Esophagus muscularis mucosa (tissue), 4 donors: ENCODE data around the gene ARL13B. TPM values are rescaled to one million over a fixed set of nuclear protein-coding genes. Genes with fewer than 3 reads are reported as not detected.

Source experiments
- DNase-seq: peaks from one replicate; pipeline ENCODE4 v3.0.0-alpha.2; 2017; ENCODE audit errors: extremely low spot score
- H3K27ac ChIP-seq, 4 donors: fragments of 200-600 bp; sonication (generic); replicated peaks in 1 of 4; 1 replicate in 3 of 4; 2 replicates in 1 of 4; pipeline ENCODE4 v1.5.1; 2016 to 2019; ENCODE audit warnings: mild to moderate bottlenecking in 1 of 4
- H3K27me3 ChIP-seq, 4 donors: fragments of 200-600 bp; sonication (generic); one replicate each; pipeline versions ENCODE4 v1.5.1 to v1.6.0; 2016 to 2019
- H3K36me3 ChIP-seq, 4 donors: fragments of 200-600 bp; sonication (generic); one replicate each; pipeline ENCODE4 v1.5.1; 2016 to 2019
- H3K4me1 ChIP-seq, 4 donors: fragments of 200-600 bp; sonication (generic); one replicate each; pipeline ENCODE4 v1.5.1; 2016 to 2019
- H3K4me3 ChIP-seq, 4 donors: fragments of 200-600 bp; sonication (generic); 1 replicate in 2 of 4; 2 replicates in 2 of 4; pipeline ENCODE4 v1.5.1; 2016 to 2019; ENCODE audit warnings: mild to moderate bottlenecking in 4 of 4, moderate library complexity in 1 of 4
- H3K9me3 ChIP-seq, 4 donors: fragments of 200-600 bp; sonication (generic); 1 replicate in 3 of 4; 2 replicates in 1 of 4; pipeline ENCODE4 v1.5.1; 2016 to 2019
- EP300 ChIP-seq: sonication (generic); formaldehyde crosslinking; IDR thresholded peaks from one replicate; pipeline ENCODE4 v1.6.1; 2017; ENCODE audit warnings: antibody characterized with exemption
- POLR2A ChIP-seq: fragments of 450-650 bp; IDR thresholded peaks from one replicate; pipeline ENCODE4 v1.6.1; 2017; ENCODE audit warnings: antibody characterized with exemption, moderate library complexity, mild to moderate bottlenecking, low read depth
- POLR2AphosphoS5 ChIP-seq, 2 donors: sonication (generic); formaldehyde crosslinking; IDR thresholded peaks; one replicate each; pipeline ENCODE4 v1.6.1; 2017; ENCODE audit warnings: antibody characterized with exemption in 2 of 2
- WGBS: methylation state at CpG from one replicate; pipeline ENCODE4 v1.1.5; 2018; 5-methylcytosine and 5-hydroxymethylcytosine counted together
- intact Hi-C: fragments of 100-400 bp; cut with DNase I; formaldehyde crosslinking; loops from one replicate; pipeline ENCODE4 v1.15.1; 2023
- total RNA-seq, 4 donors: library from RNA; depleted of rRNA; stranded (reverse); fragments of >200 nt; gene quantifications; one replicate each; pipeline versions ENCODE4 v1.1.0 to v1.2.1, GENCODE V29; 2016
- TF ChIP-seq, protein P1 (sequence below), 3 experiments: fragments of 200-600 bp in 2 of 3; fragments of 450-650 bp in 1 of 3; sonication (generic) in 2 of 3; IDR thresholded peaks; one replicate each; pipeline ENCODE4 v1.5.1; 2017 to 2019; ENCODE audit warnings: antibody characterized with exemption in 3 of 3, mild to moderate bottlenecking in 2 of 3, moderate library complexity in 1 of 3

Gene ARL13B
- total RNA-seq, 4 donors from 2014 or later: 11.8 to 17.0 (median 14.6) TPM

GRCh38 chr3:94019659-94020058 lies 39.7 kb downstream of the ARL13B start:
- peaks cover 0 to 3% (median 0%) of the 10 kb centered on the region in 4 donors for H3K36me3 ChIP-seq
- no peak for TF ChIP-seq EP300
- no peak for TF ChIP-seq POLR2AphosphoS5 (IDR thresholded peaks at IDR 0.05)
- TF ChIP-seq, protein P1, sequence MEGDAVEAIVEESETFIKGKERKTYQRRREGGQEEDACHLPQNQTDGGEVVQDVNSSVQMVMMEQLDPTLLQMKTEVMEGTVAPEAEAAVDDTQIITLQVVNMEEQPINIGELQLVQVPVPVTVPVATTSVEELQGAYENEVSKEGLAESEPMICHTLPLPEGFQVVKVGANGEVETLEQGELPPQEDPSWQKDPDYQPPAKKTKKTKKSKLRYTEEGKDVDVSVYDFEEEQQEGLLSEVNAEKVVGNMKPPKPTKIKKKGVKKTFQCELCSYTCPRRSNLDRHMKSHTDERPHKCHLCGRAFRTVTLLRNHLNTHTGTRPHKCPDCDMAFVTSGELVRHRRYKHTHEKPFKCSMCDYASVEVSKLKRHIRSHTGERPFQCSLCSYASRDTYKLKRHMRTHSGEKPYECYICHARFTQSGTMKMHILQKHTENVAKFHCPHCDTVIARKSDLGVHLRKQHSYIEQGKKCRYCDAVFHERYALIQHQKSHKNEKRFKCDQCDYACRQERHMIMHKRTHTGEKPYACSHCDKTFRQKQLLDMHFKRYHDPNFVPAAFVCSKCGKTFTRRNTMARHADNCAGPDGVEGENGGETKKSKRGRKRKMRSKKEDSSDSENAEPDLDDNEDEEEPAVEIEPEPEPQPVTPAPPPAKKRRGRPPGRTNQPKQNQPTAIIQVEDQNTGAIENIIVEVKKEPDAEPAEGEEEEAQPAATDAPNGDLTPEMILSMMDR (IDR thresholded peaks at IDR 0.05): no peak
- no peak for TF ChIP-seq POLR2A
- H3K4me3 ChIP-seq: no peak overlapping the region
- DNase-seq: no peak
- H3K4me1 ChIP-seq: no peaks in the 10 kb centered on the region
- no peak overlapping the region for H3K27ac ChIP-seq
- intact Hi-C loops: no loop called here
- H3K27me3 ChIP-seq: no peaks in the 10 kb centered on the region
- H3K9me3 ChIP-seq: no peaks in the 10 kb centered on the region
- WGBS: 84% methylated on average over 2 of the region's 2 CpGs

DNA sequence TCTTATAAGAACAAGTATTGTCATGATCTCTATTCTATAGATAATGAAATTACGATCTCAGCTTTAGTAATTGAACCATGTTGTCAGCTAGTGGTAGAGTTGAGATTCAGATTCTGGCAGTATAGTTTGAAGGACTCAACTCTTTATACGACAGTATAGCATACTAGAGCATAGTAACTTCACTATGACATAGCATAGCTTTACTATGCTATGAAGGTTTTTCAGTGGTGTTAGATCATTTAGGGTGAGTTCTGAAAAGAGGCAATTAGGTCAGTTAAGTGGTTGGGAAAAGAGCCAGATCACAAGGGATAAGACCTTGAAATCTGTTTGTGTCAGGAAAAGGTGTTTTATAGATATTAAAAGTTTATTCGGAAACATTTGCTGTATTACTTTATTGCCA lies 40.3 kb downstream of the ARL13B start:
- DNase-seq: no peak
- intact Hi-C loops: no loop called here
- H3K27me3 ChIP-seq: no peaks in the 10 kb centered on the region

GRCh38 chr3:94024385-94024784 lies 44.4 kb downstream of the ARL13B start:
- intact Hi-C loops: no loop called here
- Histone ChIP-seq H3K27ac (no peak overlapping the region), H3K4me1 (no peaks in the 10 kb centered on the region), H3K27me3 (no peaks in the 10 kb centered on the region), H3K4me3 (no peak overlapping the region), H3K9me3 (no peaks in the 10 kb centered on the region), H3K36me3 (peaks cover 0 to 3% (median 0%) of the 10 kb centered on the region in 4 donors)
- DNase-seq: no peak
- 94% methylated on average over 3 of the region's 3 CpGs for WGBS
- TF ChIP-seq, protein P1 (IDR thresholded peaks at IDR 0.05): no peak
- TF ChIP-seq POLR2A (no peak), POLR2AphosphoS5 (IDR thresholded peaks at IDR 0.05) (no peak), EP300 (no peak)

More for the DNA sequence above, 40.3 kb downstream of the ARL13B start:
- Histone ChIP-seq H3K36me3 (peaks cover 0 to 3% (median 0%) of the 10 kb centered on the region in 4 donors), H3K27ac (no peak overlapping the region), H3K4me1 (no peaks in the 10 kb centered on the region), H3K9me3 (no peaks in the 10 kb centered on the region), H3K4me3 (no peak overlapping the region)
- no peak for TF ChIP-seq POLR2A
- no peak for TF ChIP-seq POLR2AphosphoS5 (IDR thresholded peaks at IDR 0.05)
- TF ChIP-seq EP300: no peak
- TF ChIP-seq, protein P1 (IDR thresholded peaks at IDR 0.05): no peak
- 94% methylated on average over 3 of the region's 3 CpGs for WGBS

DNA sequence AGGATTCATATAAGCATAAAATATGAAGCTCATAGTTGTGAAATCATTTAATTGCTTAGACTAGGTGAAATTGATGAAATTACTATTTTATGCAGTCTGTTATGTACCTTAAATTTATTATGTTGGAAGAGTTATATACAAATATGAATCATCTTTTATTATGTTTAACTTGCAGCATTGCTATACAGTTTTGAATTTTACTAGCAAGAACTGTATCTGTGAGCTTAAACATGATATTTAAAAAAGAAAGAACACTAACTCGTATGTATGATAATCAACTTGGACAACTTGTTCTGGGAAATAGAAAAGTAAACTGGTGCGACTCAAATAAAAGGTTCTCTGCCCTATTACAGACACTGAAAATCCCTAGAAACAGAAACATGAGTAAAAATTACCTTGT lies 46.7 kb downstream of the ARL13B start:
- no peaks in the 10 kb centered on the region for H3K27me3 ChIP-seq
- TF ChIP-seq POLR2AphosphoS5 (IDR thresholded peaks at IDR 0.05): no peak
- TF ChIP-seq, protein P1 (IDR thresholded peaks at IDR 0.05): no peak
- no peak for TF ChIP-seq EP300
- TF ChIP-seq POLR2A: no peak
- DNase-seq: no peak
- intact Hi-C loops: no loop called here
- no peaks in the 10 kb centered on the region for H3K4me1 ChIP-seq
- no peak overlapping the region for H3K27ac ChIP-seq
- WGBS: 83% methylated on average over 2 of the region's 2 CpGs
- H3K9me3 ChIP-seq: no peaks in the 10 kb centered on the region
- no peaks in the 10 kb centered on the region for H3K36me3 ChIP-seq
- no peak overlapping the region for H3K4me3 ChIP-seq
